Measurements from ENCODE around the gene VTI1A. TPM values are rescaled to one million over a fixed set of nuclear protein-coding genes. Genes with fewer than 3 reads are reported as not detected.

The VTI1A gene
- total and polyA plus RNA-seq, 9 donors, result 7.8 to 48.2 (median 20.0) TPM

GRCh38 chr10:112644265-112644645 is 197.2 kb downstream of the VTI1A start:
- intact Hi-C loops (cut with DNase I), result no loop called here
- DNase-seq, result no peak
- H3K27me3 ChIP-seq, result no peaks in the 10 kb centered on the region
- no peak overlapping the region for H3K27ac ChIP-seq
- no peak overlapping the region for H3K4me3 ChIP-seq
- WGBS, 3 donors, result 90 to 93% (median 91%) methylated on average over 2 of the region's 2 CpGs
- H3K4me1 ChIP-seq (ENCODE audit: insufficient read depth), result no peaks in the 10 kb centered on the region
- no peaks in the 10 kb centered on the region for H3K9me3 ChIP-seq
- TF ChIP-seq CTCF (IDR thresholded peaks at IDR 0.05) (no peak), POLR2A (IDR thresholded peaks at IDR 0.05) (no peak), EP300 (IDR thresholded peaks at IDR 0.05) (no peak)
- H3K36me3 ChIP-seq, result no peaks in the 10 kb centered on the region

DNA sequence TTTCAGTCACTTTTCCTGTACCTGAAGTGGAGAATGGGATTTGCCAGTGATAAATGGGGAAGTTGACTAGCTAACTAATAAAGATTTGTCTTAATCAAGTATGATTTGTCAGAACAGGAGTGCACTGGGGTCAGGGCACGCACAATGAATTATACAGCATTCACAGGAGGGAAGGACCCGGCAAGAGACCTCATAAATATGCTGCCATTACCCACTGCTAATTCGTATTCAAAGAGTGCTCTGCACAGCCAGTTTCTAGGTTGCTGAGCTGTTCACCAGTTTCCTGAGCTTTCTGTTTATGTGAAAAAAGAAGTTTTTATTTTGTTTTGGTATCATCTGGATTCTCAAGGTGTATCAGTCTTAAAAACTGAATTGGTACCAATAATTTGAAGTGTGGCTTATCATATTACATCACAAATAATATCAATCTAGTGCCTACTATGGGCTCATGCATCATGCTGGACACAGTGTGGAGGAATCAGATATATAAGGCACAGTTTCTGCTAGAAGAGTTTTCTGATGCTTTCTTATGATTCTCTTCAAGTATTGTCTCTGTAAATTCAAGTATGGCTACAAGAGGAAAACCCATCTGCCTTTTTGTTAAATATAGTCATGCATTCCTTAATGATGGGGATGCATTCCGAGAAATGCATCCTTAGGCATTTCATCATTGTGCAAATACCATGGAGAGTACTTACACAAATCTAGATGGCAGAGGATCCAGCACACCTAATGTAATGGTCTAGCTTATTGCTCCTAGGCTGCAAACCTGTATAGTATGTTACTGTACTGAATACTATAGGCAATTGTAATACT is 202.2 kb downstream of the VTI1A start:
- DNase-seq, result no peak
- intact Hi-C loops (cut with DNase I), result no loop called here
- TF ChIP-seq POLR2A (IDR thresholded peaks at IDR 0.05) (no peak), EP300 (IDR thresholded peaks at IDR 0.05) (no peak), CTCF (IDR thresholded peaks at IDR 0.05) (no peak)
- H3K4me3 ChIP-seq, result no peak overlapping the region
- H3K4me1 ChIP-seq (ENCODE audit: insufficient read depth), result no peaks in the 10 kb centered on the region
- no peaks in the 10 kb centered on the region for H3K27me3 ChIP-seq
- WGBS, 3 donors, result 85 to 88% (median 86%) methylated on average over 4 of the region's 4 CpGs
- no peaks in the 10 kb centered on the region for H3K9me3 ChIP-seq
- H3K27ac ChIP-seq, result no peak overlapping the region
- H3K36me3 ChIP-seq, result no peaks in the 10 kb centered on the region

- Histone ChIP-seq H3K27ac (no peak overlapping the region), H3K9me3 (no peaks in the 10 kb centered on the region), H3K4me3 (no peak overlapping the region), H3K4me1 (ENCODE audit: insufficient read depth) (no peaks in the 10 kb centered on the region), H3K36me3 (no peaks in the 10 kb centered on the region), H3K27me3 (no peaks in the 10 kb centered on the region)
- TF ChIP-seq CTCF (IDR thresholded peaks at IDR 0.05) (no peak), POLR2A (IDR thresholded peaks at IDR 0.05) (no peak), EP300 (IDR thresholded peaks at IDR 0.05) (no peak)
- intact Hi-C loops (cut with DNase I), result no loop called here
- DNase-seq, result no peak
- 88 to 94% (median 93%) methylated on average over 4 of the region's 4 CpGs for WGBS, 3 donors
Observed at GRCh38 chr10:112649822-112650152, 202.8 kb downstream of the VTI1A start.

GRCh38 chr10:112650588-112651030 is 203.6 kb downstream of the VTI1A start:
- no peak for DNase-seq
- intact Hi-C loops (cut with DNase I), result no loop called here
- TF ChIP-seq POLR2A (IDR thresholded peaks at IDR 0.05), result no peak
- TF ChIP-seq CTCF (IDR thresholded peaks at IDR 0.05), result no peak
- TF ChIP-seq EP300 (IDR thresholded peaks at IDR 0.05), result no peak
- Histone ChIP-seq H3K9me3 (no peaks in the 10 kb centered on the region), H3K27me3 (no peaks in the 10 kb centered on the region), H3K27ac (no peak overlapping the region), H3K4me1 (ENCODE audit: insufficient read depth) (peaks cover 2% of the 10 kb centered on the region), H3K36me3 (no peaks in the 10 kb centered on the region), H3K4me3 (no peak overlapping the region)
- WGBS, 3 donors, result 94 to 98% (median 95%) methylated on average over 7 of the region's 7 CpGs

Measured in ovary (tissue), 9 donors.